ENCODE data around the gene FREY1.

DNA sequence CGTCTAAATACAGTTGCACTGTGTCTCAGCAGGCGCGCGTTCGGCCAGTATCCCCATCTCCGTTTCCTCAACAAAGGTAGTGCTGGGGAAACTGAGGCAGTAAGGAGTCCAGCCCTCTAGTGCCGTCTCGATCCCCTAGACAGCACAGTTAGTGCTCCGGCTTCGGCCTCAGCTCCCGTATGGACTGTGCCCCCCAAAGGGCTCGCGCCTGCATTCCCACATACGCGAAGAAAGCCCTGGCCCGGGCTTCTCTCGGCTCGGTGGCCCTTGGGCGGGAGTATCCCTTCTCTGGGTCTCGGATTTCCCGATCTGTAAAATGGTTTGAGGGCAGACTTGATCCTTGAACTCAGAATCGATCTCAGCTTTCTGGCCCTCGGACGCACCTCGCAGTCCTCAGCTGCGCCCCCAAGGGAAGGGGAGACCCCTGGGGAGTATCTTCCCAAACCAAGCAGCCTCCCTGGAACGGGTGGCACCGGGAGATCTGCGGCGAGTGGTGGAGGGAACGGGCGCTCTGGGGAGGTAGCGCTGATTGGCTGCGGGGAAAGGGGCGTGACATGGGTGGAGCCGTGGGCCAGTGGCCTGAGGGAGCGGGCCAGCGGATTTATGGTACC is 11.4 kb upstream of the FREY1 start:
- TF ChIP-seq POLR2A (IDR thresholded peaks at IDR 0.05) = peak; percentile 55 to 76
- TF ChIP-seq, protein P1, sequence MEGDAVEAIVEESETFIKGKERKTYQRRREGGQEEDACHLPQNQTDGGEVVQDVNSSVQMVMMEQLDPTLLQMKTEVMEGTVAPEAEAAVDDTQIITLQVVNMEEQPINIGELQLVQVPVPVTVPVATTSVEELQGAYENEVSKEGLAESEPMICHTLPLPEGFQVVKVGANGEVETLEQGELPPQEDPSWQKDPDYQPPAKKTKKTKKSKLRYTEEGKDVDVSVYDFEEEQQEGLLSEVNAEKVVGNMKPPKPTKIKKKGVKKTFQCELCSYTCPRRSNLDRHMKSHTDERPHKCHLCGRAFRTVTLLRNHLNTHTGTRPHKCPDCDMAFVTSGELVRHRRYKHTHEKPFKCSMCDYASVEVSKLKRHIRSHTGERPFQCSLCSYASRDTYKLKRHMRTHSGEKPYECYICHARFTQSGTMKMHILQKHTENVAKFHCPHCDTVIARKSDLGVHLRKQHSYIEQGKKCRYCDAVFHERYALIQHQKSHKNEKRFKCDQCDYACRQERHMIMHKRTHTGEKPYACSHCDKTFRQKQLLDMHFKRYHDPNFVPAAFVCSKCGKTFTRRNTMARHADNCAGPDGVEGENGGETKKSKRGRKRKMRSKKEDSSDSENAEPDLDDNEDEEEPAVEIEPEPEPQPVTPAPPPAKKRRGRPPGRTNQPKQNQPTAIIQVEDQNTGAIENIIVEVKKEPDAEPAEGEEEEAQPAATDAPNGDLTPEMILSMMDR (IDR thresholded peaks at IDR 0.05) = no peak
